SK-N-DZ (cell line): Measurements from ENCODE around the gene SLCO2A1.

Experiments used
- DNase-seq: peaks from one replicate; pipeline ENCODE4 v3.0.0-alpha.2; 2015; ENCODE audit warnings: low spot score

Gene SLCO2A1

GRCh38 chr3:133999891-134000685, 29.6 kb downstream of the SLCO2A1 start:
- DNase-seq: no peak

GRCh38 chr3:133998691-133999241, 31.0 kb downstream of the SLCO2A1 start:
- no peak for DNase-seq

GRCh38 chr3:133997871-133998635, 31.7 kb downstream of the SLCO2A1 start:
- no peak for DNase-seq

- no peak for DNase-seq
These were observed 32.7 kb downstream of the SLCO2A1 start for GRCh38 chr3:133996996-133997395.

GRCh38 chr3:133996251-133996661, 33.5 kb downstream of the SLCO2A1 start:
- no peak for DNase-seq

GRCh38 chr3:133995264-133995663, 34.5 kb downstream of the SLCO2A1 start:
- no peak for DNase-seq

GRCh38 chr3:133994166-133994890, 35.4 kb downstream of the SLCO2A1 start:
- DNase-seq: no peak

- DNase-seq: no peak
These were observed 36.6 kb downstream of the SLCO2A1 start for GRCh38 chr3:133992951-133993620.

GRCh38 chr3:133992381-133992780, 37.3 kb downstream of the SLCO2A1 start:
- DNase-seq: no peak

GRCh38 chr3:133991637-133992036, 38.1 kb downstream of the SLCO2A1 start:
- no peak for DNase-seq

- DNase-seq: no peak
These were observed 38.5 kb downstream of the SLCO2A1 start for GRCh38 chr3:133991209-133991608.

- DNase-seq: no peak
These were observed 39.6 kb downstream of the SLCO2A1 start for GRCh38 chr3:133989936-133990702.

- DNase-seq: no peak
These were observed 41.0 kb downstream of the SLCO2A1 start for GRCh38 chr3:133988631-133989161.

- no peak for DNase-seq
These were observed 41.7 kb downstream of the SLCO2A1 start for GRCh38 chr3:133987948-133988484.

GRCh38 chr3:133987136-133987535, 42.6 kb downstream of the SLCO2A1 start:
- DNase-seq: no peak

- DNase-seq: no peak
These were observed 43.4 kb downstream of the SLCO2A1 start for GRCh38 chr3:133986311-133986710.

- no peak for DNase-seq
These were observed 44.8 kb downstream of the SLCO2A1 start for GRCh38 chr3:133984975-133985374.

- DNase-seq: no peak
These were observed 45.9 kb downstream of the SLCO2A1 start for GRCh38 chr3:133983576-133984560.

- DNase-seq: no peak
These were observed 46.6 kb downstream of the SLCO2A1 start for GRCh38 chr3:133983126-133983525.
